ENCODE results near the gene MGLL.

MGLL gene

DNA sequence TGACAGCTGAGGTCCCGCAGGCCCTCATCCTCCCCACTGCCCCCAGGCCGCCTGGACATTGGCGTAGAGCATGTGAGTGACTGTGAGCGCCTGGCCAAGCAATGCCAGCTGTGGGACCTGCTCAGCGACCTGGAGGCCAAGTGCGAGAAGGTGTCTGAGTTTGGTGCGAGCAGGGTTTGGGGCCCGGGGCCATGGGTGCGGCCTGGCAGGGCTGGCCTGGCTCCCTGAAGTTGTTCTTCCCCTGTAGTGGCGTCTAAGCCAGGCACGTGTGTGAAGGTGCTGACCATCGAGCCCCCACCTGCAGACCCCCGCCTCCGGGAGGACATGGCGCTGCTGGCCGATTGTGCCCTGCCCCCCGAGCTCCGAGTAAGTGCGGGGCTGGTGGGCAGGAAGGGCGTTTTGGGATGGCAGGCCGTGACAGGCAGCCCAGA is 145.4 kb downstream of the MGLL start:
- H3K4me1 ChIP-seq (ENCODE audit: low read length): 0 out of 2 replicates have a peak, but pooled peaks cover 2% of the 10 kb centered on the region
- no peak overlapping the region for H3K4me2 ChIP-seq (ENCODE audit: low read depth, low read length)
- no peaks in the 10 kb centered on the region for H3K9me2 ChIP-seq (replicated peaks; ENCODE audit: insufficient read depth, low read length)
- no peaks in the 10 kb centered on the region for H4K20me1 ChIP-seq (ENCODE audit: insufficient read depth, low read length)
- DNase-seq: no peak
- no peaks in the 10 kb centered on the region for H3F3A ChIP-seq (ENCODE audit: insufficient read depth, low read length)
- no peak overlapping the region for H3K4me3 ChIP-seq (ENCODE audit: low read length)
- no peaks in the 10 kb centered on the region; the same call in 1 of the 2 replicates for H3K79me2 ChIP-seq (ENCODE audit: low read length)
- TF ChIP-seq EZH2phosphoT487 (IDR thresholded peaks at IDR 0.05; ENCODE audit: low read length) (no peak), EZH2 (optimal IDR thresholded peaks at IDR 0.05; ENCODE audit: low read depth, low read length) (no peak)
- TF ChIP-seq, protein P1, sequence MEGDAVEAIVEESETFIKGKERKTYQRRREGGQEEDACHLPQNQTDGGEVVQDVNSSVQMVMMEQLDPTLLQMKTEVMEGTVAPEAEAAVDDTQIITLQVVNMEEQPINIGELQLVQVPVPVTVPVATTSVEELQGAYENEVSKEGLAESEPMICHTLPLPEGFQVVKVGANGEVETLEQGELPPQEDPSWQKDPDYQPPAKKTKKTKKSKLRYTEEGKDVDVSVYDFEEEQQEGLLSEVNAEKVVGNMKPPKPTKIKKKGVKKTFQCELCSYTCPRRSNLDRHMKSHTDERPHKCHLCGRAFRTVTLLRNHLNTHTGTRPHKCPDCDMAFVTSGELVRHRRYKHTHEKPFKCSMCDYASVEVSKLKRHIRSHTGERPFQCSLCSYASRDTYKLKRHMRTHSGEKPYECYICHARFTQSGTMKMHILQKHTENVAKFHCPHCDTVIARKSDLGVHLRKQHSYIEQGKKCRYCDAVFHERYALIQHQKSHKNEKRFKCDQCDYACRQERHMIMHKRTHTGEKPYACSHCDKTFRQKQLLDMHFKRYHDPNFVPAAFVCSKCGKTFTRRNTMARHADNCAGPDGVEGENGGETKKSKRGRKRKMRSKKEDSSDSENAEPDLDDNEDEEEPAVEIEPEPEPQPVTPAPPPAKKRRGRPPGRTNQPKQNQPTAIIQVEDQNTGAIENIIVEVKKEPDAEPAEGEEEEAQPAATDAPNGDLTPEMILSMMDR (IDR thresholded peaks at IDR 0.05; ENCODE audit: low read length): no peak
- H3K27ac ChIP-seq (ENCODE audit: low read length): no peak overlapping the region
- no peak overlapping the region for H2AFZ ChIP-seq (ENCODE audit: low read length)
- no peaks in the 10 kb centered on the region for H3K36me3 ChIP-seq (replicated peaks; ENCODE audit: insufficient read depth, low read length)
- no peaks in the 10 kb centered on the region for H3K27me3 ChIP-seq (replicated peaks; ENCODE audit: insufficient read depth, low read length)
- no peaks in the 10 kb centered on the region for H3K9me3 ChIP-seq (replicated peaks; ENCODE audit: insufficient read depth, low read length)
- no peak overlapping the region for H3K9ac ChIP-seq (ENCODE audit: low read length)

DNA sequence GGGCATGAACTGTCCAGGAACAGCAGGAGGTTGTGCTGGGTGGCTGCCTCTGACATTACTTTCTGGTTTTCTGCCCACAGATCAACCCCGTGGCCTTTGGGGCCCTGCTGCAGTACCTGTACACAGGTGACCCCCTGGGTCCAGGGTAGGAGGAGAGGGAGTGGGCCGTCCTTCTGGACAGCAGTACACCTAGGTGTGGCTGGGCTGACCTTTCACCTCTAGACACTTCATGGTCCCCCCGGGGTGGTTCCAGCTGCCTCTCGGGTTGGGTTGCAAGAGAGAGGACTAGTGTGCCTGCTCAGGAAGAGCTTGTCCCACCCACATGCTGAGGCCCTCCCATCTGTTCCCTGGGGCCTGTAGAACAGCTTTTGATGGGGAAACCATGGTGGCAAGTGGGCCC is 145.9 kb downstream of the MGLL start:
- DNase-seq: no peak
- H3K4me1 ChIP-seq (ENCODE audit: low read length): 0 out of 2 replicates have a peak, but pooled peaks cover 5% of the 10 kb centered on the region

DNA sequence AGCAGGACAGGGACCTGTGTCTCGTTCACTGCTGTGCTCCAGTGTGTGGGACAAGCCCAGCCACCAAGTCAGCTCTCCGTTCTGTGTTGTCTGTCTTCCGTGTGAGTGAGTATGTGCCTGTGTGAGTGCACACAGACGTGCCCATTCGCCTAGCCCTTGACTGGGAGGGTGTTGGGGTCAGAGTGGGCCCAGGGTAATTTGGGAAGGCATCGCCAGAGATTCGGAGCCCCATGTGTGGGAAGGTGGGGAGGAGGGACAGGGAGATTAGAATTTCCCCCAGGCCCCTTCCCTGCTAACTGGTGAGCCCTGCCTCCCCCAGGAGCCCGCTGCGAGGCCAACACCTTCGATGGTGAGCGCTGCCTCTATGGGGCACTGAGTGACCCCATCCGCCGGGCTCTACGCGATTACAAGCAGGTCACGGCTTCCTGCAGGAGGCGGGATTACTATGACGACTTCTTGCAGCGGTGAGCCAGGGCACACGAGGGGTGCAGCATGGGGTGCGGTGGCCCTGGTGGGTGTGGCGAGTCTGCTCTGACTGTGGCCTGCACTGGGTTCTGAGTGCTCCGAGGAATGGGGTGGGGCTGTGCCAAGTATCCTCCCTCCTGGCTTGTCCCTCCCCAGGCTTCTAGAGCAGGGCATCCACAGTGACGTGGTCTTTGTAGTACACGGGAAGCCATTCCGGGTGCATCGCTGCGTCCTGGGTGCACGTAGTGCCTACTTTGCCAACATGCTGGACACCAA is 146.5 kb downstream of the MGLL start:
- H2AFZ ChIP-seq (ENCODE audit: low read length): no peak overlapping the region
- H3K9ac ChIP-seq (ENCODE audit: low read length): no peak overlapping the region

More for the DNA sequence above, 145.9 kb downstream of the MGLL start:
- Histone ChIP-seq H3K4me3 (ENCODE audit: low read length) (no peak overlapping the region), H3K9me3 (replicated peaks; ENCODE audit: insufficient read depth, low read length) (no peaks in the 10 kb centered on the region), H3K9me2 (replicated peaks; ENCODE audit: insufficient read depth, low read length) (no peaks in the 10 kb centered on the region), H3K9ac (ENCODE audit: low read length) (no peak overlapping the region), H3K27ac (ENCODE audit: low read length) (no peak overlapping the region), H3K36me3 (replicated peaks; ENCODE audit: insufficient read depth, low read length) (no peaks in the 10 kb centered on the region), H3K27me3 (replicated peaks; ENCODE audit: insufficient read depth, low read length) (no peaks in the 10 kb centered on the region), H3K4me2 (ENCODE audit: low read depth, low read length) (no peak overlapping the region), H2AFZ (ENCODE audit: low read length) (no peak overlapping the region), H4K20me1 (ENCODE audit: insufficient read depth, low read length) (no peaks in the 10 kb centered on the region), H3F3A (ENCODE audit: insufficient read depth, low read length) (no peaks in the 10 kb centered on the region), H3K79me2 (ENCODE audit: low read length) (no peaks in the 10 kb centered on the region; the same call in 1 of the 2 replicates)
- TF ChIP-seq, protein P1 (IDR thresholded peaks at IDR 0.05; ENCODE audit: low read length): no peak
- TF ChIP-seq EZH2phosphoT487 (IDR thresholded peaks at IDR 0.05; ENCODE audit: low read length) (no peak), EZH2 (optimal IDR thresholded peaks at IDR 0.05; ENCODE audit: low read depth, low read length) (no peak)

More for the DNA sequence above, 146.5 kb downstream of the MGLL start:
- H3K4me2 ChIP-seq (ENCODE audit: low read depth, low read length): no peak overlapping the region
- DNase-seq: no peak
- H3K36me3 ChIP-seq (replicated peaks; ENCODE audit: insufficient read depth, low read length): no peaks in the 10 kb centered on the region
- no peaks in the 10 kb centered on the region for H3K9me2 ChIP-seq (replicated peaks; ENCODE audit: insufficient read depth, low read length)
- TF ChIP-seq EZH2 (optimal IDR thresholded peaks at IDR 0.05; ENCODE audit: low read depth, low read length): no peak
- TF ChIP-seq EZH2phosphoT487 (IDR thresholded peaks at IDR 0.05; ENCODE audit: low read length): no peak
- TF ChIP-seq, protein P1 (IDR thresholded peaks at IDR 0.05; ENCODE audit: low read length): no peak
- H3K4me3 ChIP-seq (ENCODE audit: low read length): no peak overlapping the region
- no peaks in the 10 kb centered on the region; the same call in 1 of the 2 replicates for H3K79me2 ChIP-seq (ENCODE audit: low read length)
- H3K27ac ChIP-seq (ENCODE audit: low read length): no peak overlapping the region
- H3F3A ChIP-seq (ENCODE audit: insufficient read depth, low read length): no peaks in the 10 kb centered on the region
- no peaks in the 10 kb centered on the region for H4K20me1 ChIP-seq (ENCODE audit: insufficient read depth, low read length)
- no peaks in the 10 kb centered on the region for H3K9me3 ChIP-seq (replicated peaks; ENCODE audit: insufficient read depth, low read length)
- 0 out of 2 replicates have a peak, but pooled peaks cover 5% of the 10 kb centered on the region for H3K4me1 ChIP-seq (ENCODE audit: low read length)
- no peaks in the 10 kb centered on the region for H3K27me3 ChIP-seq (replicated peaks; ENCODE audit: insufficient read depth, low read length)

Data from MM.1S (cell line).